ENCODE results near the gene ATP4A.

DNA sequence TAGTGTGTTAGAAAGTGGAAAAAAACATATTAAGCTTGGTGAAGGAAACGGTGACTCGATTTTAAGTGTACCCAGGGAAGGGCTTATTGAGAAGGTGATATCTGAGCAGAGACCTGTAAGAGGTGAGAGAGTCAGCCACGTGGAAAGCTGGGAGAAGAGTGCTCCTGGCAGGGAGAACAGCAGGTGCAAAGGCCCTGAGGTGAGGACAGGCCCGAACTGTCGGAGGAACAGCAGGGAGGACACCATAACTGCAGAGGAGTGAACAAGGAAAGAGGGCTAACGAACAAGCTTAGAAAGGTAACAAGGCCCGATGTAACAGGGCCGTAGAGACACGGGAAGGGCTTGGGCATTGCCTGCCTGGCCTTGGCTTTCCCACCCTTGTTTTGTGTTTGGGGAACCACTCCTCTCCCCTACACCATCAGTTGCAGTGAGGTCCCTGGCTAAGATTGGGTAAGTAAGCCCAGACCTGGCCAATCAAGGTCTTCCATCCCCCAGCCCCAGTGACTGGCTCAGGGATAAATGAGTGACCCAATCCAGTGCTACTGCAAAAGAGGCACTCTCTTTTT, 7.3 kb downstream of the ATP4A start:
- TF ChIP-seq, protein P1, sequence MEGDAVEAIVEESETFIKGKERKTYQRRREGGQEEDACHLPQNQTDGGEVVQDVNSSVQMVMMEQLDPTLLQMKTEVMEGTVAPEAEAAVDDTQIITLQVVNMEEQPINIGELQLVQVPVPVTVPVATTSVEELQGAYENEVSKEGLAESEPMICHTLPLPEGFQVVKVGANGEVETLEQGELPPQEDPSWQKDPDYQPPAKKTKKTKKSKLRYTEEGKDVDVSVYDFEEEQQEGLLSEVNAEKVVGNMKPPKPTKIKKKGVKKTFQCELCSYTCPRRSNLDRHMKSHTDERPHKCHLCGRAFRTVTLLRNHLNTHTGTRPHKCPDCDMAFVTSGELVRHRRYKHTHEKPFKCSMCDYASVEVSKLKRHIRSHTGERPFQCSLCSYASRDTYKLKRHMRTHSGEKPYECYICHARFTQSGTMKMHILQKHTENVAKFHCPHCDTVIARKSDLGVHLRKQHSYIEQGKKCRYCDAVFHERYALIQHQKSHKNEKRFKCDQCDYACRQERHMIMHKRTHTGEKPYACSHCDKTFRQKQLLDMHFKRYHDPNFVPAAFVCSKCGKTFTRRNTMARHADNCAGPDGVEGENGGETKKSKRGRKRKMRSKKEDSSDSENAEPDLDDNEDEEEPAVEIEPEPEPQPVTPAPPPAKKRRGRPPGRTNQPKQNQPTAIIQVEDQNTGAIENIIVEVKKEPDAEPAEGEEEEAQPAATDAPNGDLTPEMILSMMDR (IDR thresholded peaks at IDR 0.05) = no peak
- TF ChIP-seq POLR2A (IDR thresholded peaks at IDR 0.05) = no peak

Measured in sigmoid colon (tissue), 3 donors.